MG63 (cell line): ENCODE data around the gene FMNL3. TPM values are rescaled to one million over a fixed set of nuclear protein-coding genes. Genes with fewer than 3 reads are reported as not detected.
"Not testable (repeated sequence)": the region's sequence is repeated elsewhere in the genome, so short reads cannot be mapped to it uniquely, and the experiment has no call there.

Source experiments
- DNase-seq: peaks from one replicate; pipeline ENCODE4 v3.0.0-alpha.2; 2020
- H3K27me3 ChIP-seq: fragments of 250-450 bp; sonication (Bioruptor Pico); 2 replicates; pipeline ENCODE4 v1.5.1; 2020; ENCODE audit warnings: mild to moderate bottlenecking, moderate library complexity
- H3K36me3 ChIP-seq: fragments of 250-450 bp; sonication (Bioruptor Pico); 2 replicates; pipeline ENCODE4 v1.5.1; 2020; ENCODE audit warnings: mild to moderate bottlenecking, moderate library complexity
- H3K4me3 ChIP-seq: fragments of 250-450 bp; sonication (Bioruptor Pico); 2 replicates; pipeline ENCODE4 v1.5.1; 2020; ENCODE audit warnings: mild to moderate bottlenecking, moderate library complexity
- H3K9me3 ChIP-seq: fragments of 250-450 bp; sonication (Bioruptor Pico); 2 replicates; pipeline ENCODE4 v1.5.1; 2020; ENCODE audit warnings: mild to moderate bottlenecking, moderate library complexity
- total RNA-seq: library from RNA; depleted of rRNA; stranded (reverse); fragments of >200 nt; shearing (Covaris generic); gene quantifications from 2 replicates; pipeline ENCODE4 v1.2.3, GENCODE V29; 2014; ENCODE audit warnings: low replicate concordance; rRNA removed

The FMNL3 gene
- total RNA-seq, 1 experiment from 2014 or later, result 12.8 TPM

GRCh38 chr12:49615725-49616124 lies 91.5 kb downstream of the FMNL3 start:
- H3K27me3 ChIP-seq, result no peaks in the 10 kb centered on the region
- H3K9me3 ChIP-seq, result peaks cover 2% of the 10 kb centered on the region; the same call in 1 of the 2 replicates
- no peaks in the 10 kb centered on the region for H3K36me3 ChIP-seq
- no peak overlapping the region for H3K4me3 ChIP-seq
- no peak for DNase-seq

GRCh38 chr12:49612210-49612609 lies 95.0 kb downstream of the FMNL3 start:
- no peak for DNase-seq
- H3K9me3 ChIP-seq, result peaks cover 2% of the 10 kb centered on the region; the same call in 1 of the 2 replicates
- H3K36me3 ChIP-seq, result no peaks in the 10 kb centered on the region
- no peaks in the 10 kb centered on the region for H3K27me3 ChIP-seq
- no peak overlapping the region for H3K4me3 ChIP-seq

DNA sequence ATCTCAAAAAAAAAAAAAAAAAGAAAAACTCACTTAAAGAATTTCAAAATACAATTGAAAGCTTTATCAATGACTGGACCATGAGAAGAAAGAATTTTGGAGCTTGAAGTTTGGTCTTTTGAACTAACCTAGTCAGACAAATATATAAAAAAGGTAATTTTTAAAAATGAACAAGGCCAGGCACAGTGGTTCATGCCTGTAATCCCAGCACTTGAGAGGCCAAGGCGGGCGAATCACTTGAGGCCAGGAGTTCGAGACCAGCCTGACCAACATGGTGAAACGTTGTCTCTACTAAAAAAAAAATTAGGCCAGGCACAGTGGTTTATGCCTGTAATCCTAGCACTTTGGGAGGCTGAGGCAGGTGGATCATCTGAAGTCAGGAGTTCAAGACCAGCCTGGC lies 96.4 kb downstream of the FMNL3 start:
- DNase-seq, H3K4me3 ChIP-seq, H3K9me3 ChIP-seq, H3K27me3 ChIP-seq, H3K36me3 ChIP-seq: not testable (repeated sequence)

DNA sequence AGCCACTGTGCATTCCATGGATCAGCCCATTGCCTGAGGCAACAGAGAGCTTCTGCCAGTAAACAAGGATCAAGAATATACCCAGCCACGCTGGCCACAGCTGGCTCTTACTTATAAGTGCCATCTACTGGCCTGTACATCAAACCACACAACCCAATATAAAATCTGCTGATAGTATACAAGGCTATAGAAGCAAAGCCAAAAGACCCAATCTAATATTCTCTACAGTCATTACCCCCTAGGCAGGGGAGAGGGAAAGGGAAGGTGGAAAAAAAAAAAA lies 97.4 kb downstream of the FMNL3 start:
- H3K4me3 ChIP-seq, result no peak overlapping the region
- no peaks in the 10 kb centered on the region for H3K27me3 ChIP-seq
- H3K36me3 ChIP-seq, result no peaks in the 10 kb centered on the region
- no peaks in the 10 kb centered on the region for H3K9me3 ChIP-seq
- no peak for DNase-seq

DNA sequence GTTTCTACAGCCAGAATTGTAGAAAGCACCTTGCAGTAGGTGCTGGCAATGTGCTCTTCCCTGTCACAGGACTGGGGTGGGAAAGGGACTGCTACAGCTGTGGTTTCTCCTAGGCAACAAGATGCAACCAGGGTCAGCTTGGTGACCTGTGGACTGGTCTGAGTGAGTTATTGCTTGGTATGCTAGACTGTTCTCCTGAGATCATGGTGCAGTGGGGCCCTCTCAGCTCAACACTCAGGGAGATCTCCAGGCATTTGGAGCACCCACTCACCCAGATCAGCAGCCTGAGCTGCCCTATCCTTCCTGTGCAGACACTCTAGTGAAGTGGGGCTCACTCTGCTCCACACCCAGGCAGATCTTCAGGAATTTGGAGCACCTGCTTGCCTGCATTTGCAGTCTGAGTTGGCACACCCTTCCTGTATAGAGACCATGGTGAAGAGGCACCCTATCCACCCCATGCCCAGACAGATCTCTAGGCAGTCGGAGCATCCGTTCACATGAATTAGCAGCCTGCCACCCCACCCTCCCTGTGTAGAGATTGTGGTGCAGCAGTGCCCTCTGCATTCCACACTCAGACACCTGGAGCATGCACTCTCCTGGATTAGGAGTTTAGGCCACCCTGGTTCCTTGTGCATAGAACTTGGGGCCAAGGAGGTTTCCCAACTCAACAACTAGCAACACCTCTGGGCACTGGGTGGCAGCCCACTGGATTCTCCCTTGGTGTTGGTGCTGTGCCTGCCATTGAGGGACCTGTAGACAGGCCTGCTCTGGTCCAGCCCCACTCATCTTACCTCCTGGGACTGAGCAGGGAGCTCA lies 97.9 kb downstream of the FMNL3 start:
- no peak for DNase-seq
- Histone ChIP-seq H3K4me3 (no peak overlapping the region), H3K27me3 (no peaks in the 10 kb centered on the region), H3K9me3 (no peaks in the 10 kb centered on the region), H3K36me3 (no peaks in the 10 kb centered on the region)

DNA sequence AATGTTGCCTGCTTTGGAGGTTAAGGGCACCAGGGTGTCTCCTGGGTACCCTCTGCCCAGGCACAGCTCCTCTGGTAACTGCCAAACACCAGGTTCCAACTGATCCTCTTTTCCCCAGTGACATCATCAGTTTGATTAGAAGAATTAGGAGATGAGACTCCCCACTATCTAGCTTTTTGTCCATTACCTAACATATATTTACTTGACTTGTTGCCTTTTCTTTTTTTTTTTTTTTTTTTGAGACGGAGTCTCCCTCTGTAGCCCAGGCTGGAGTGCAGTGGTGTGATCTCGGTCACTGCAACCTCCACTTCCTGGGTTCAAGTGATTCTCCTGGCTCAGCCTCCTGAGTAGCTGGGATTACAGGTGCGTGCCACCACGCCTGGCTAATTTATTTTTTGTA lies 101.7 kb downstream of the FMNL3 start, which contains the start of gene FAM186B:
FAM186B (minus strand) TSS at position 101 of the 400 bp plus-strand sequence. CDS start 162 bp downstream, outside the sequence.
- H3K27me3 ChIP-seq, DNase-seq, H3K9me3 ChIP-seq, H3K4me3 ChIP-seq, H3K36me3 ChIP-seq: not testable (repeated sequence)

DNA sequence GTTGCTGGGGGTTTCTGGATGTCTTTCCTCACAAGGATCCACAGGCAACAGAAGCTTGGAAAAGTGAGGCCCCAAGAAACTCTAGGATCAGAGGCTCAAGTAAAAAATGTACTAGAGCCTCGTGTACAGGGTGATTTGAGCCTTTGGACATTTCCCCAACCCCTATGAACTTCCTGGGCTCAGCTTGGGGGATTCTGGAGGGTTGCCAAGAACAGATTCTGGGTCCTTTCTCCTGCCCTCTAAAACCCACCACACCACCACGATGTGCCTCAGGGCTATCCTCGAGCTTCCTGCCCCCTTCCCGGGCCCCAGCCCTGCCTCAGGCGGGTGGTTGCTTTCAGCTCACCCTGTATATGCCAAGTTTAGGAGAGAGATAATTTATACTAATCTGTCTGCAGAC lies 102.3 kb downstream of the FMNL3 start:
- no peaks in the 10 kb centered on the region for H3K36me3 ChIP-seq
- H3K9me3 ChIP-seq, result no peaks in the 10 kb centered on the region
- no peak overlapping the region for H3K4me3 ChIP-seq
- H3K27me3 ChIP-seq, result no peaks in the 10 kb centered on the region
- DNase-seq, result no peak

DNA sequence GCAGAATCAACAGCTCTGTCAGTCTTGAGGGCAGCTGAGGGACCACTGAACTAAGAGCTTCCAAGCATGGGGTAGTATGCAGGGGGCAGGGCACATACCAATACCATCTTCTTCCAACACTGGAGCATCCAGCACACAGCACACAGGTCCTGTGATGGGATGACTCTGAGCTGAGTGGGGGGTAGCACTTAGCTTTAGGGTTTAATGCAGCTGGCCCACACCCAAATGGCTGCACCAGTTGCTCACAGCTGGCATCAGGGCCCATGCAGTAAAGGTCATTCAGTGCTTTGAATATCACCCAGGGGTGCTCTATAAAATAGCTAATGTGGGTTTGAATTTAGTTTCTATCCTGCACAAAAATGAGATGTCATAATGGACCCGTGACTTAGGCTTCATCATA lies 103.5 kb downstream of the FMNL3 start:
- H3K4me3 ChIP-seq, result no peak overlapping the region
- no peaks in the 10 kb centered on the region for H3K36me3 ChIP-seq
- DNase-seq, result no peak
- H3K9me3 ChIP-seq, result no peaks in the 10 kb centered on the region
- H3K27me3 ChIP-seq, result no peaks in the 10 kb centered on the region

DNA sequence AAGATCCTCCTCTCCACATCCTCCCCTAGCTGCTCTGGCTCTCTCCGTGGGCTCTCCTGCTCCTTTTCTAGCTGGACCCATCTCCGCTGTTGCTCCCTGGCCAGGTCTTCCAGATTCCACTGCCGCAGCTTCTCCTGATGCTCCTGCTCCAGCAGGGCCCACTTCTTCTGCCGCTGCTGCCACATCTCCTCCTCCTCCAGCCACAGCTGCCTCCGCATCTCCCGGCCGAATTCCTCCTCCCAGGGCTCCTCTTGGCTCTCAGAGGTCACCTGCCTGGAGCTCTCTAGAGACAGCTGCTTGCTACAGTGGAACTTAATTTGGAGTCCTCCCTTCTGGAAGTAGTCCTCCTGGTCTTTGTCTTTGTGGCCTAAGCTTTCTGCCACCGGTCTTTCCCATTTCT lies 107.2 kb downstream of the FMNL3 start:
- Histone ChIP-seq H3K27me3 (no peaks in the 10 kb centered on the region), H3K36me3 (no peaks in the 10 kb centered on the region; the same call in 1 of the 2 replicates), H3K4me3 (no peak overlapping the region), H3K9me3 (no peaks in the 10 kb centered on the region)
- DNase-seq, result no peak

GRCh38 chr12:49598527-49598926 lies 108.7 kb downstream of the FMNL3 start:
- no peaks in the 10 kb centered on the region for H3K9me3 ChIP-seq
- no peak overlapping the region for H3K4me3 ChIP-seq
- H3K36me3 ChIP-seq, result no peaks in the 10 kb centered on the region; the same call in 1 of the 2 replicates
- no peak for DNase-seq
- no peaks in the 10 kb centered on the region for H3K27me3 ChIP-seq

DNA sequence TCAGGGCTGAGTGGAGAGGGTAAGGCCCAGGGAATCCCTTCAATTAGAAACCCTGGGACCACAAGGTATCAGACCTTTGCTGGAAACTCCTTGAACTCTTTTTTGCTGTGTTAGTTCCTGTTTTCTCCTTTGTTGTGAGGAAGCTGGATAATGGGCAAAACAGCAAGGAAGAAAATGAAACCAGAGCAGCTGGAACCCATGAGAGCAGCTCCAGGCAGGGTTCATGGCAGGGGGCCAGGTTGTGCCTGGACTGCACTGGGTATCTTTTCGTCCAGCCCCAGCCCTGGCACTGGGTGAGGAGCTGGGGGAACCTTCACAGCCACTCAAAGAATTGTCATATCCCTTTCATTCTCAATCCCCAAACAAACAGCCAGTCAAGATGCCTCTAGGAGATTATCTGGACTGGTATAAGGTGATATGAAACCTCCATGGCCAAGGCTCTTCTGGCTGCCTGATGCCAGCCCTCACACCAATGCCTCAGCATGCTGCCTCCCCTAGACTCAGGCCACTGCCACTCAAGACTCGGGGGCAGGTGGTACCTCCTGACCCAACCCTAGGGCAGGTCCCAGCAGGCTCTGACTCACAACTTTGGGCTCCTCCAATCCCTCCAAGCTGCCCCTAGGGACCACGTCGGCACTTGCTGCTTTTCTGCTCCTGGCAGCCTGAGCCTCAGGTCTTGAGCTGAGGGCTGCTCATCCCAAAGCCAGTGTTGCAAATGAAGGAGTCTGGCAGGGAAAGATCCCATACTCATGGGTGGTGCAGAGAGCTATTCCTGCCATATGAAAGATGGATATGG lies 118.3 kb downstream of the FMNL3 start:
- no peak for DNase-seq
- Histone ChIP-seq H3K9me3 (peaks cover 2% of the 10 kb centered on the region; the same call in 1 of the 2 replicates), H3K4me3 (no peak overlapping the region), H3K27me3 (no peaks in the 10 kb centered on the region), H3K36me3 (no peaks in the 10 kb centered on the region; the same call in 1 of the 2 replicates)

DNA sequence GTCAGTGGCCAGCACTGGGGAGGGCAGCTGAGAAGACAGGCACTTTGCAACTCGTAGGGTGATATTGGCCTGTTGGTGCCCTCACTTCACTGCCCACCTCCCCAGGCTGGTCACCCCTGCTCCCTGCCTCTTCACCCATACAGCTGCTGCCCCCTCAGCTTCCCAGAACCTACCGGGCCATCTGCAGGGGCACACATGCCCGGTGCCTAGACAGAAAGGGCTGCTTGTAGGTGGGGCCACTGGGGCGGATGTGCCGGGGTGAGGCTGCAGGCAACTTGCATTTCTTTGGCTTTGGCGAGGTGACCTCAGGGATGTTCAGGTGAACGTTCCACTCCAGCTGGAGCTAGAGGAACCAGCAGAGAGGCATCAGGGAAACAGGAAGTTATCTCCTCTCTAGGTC lies 118.9 kb downstream of the FMNL3 start:
- H3K27me3 ChIP-seq, result no peaks in the 10 kb centered on the region
- no peaks in the 10 kb centered on the region; the same call in 1 of the 2 replicates for H3K36me3 ChIP-seq
- H3K4me3 ChIP-seq, result no peak overlapping the region
- H3K9me3 ChIP-seq, result peaks cover 2% of the 10 kb centered on the region; the same call in 1 of the 2 replicates
- DNase-seq, result no peak

GRCh38 chr12:49587174-49587908 lies 119.9 kb downstream of the FMNL3 start:
- Histone ChIP-seq H3K4me3 (no peak overlapping the region), H3K27me3 (no peaks in the 10 kb centered on the region), H3K9me3 (no peaks in the 10 kb centered on the region; the same call in 1 of the 2 replicates), H3K36me3 (no peaks in the 10 kb centered on the region; the same call in 1 of the 2 replicates)
- DNase-seq, result no peak

Other genes starting within 250 kb of the FMNL3 start
- gene KCNH3, start 168.4 kb downstream of the FMNL3 start, total RNA-seq, result not detected in 2 replicates
- 54.4 and 107 TPM in 2 replicates for gene MCRS1, start 139.3 kb downstream of the FMNL3 start, total RNA-seq
- gene FAM186B, start 101.8 kb downstream of the FMNL3 start, total RNA-seq, result not detected in 2 replicates
- gene PRPF40B, start 83.8 kb downstream of the FMNL3 start, total RNA-seq, result 4.8 and 8.6 TPM in 2 replicates
- 260 and 282 TPM in 2 replicates for gene TMBIM6, start 34.2 kb upstream of the FMNL3 start, total RNA-seq
- 5.3 and 8.8 TPM in 2 replicates for gene NCKAP5L, start 121.0 kb upstream of the FMNL3 start, total RNA-seq
- gene BCDIN3D, start 135.7 kb upstream of the FMNL3 start, total RNA-seq, result 1.8 and 5.8 TPM in 2 replicates
- not detected in 2 replicates for gene FAIM2, start 196.5 kb upstream of the FMNL3 start, total RNA-seq
- gene AQP2, start 243.3 kb upstream of the FMNL3 start, total RNA-seq, result not detected in 2 replicates